ENCODE measurements around the gene CHD3. TPM values are rescaled to one million over a fixed set of nuclear protein-coding genes. Genes with fewer than 3 reads are reported as not detected.

CHD3 gene
- total and polyA plus RNA-seq, 3 donors from 2014 or later: 62.3 to 123 (median 111) TPM

- no peak overlapping the region for H3K4me3 ChIP-seq
- intact Hi-C loops (cut with DNase I; ENCODE audit: low total_unique reads): no loop called here
- no peak for DNase-seq
- H3K4me1 ChIP-seq: no peaks in the 10 kb centered on the region
- WGBS, 2 donors: 95 to 97% methylated on average over 9 of the region's 9 CpGs
- H3K27me3 ChIP-seq: no peaks in the 10 kb centered on the region
- H3K27ac ChIP-seq: no peak overlapping the region
- no peaks in the 10 kb centered on the region for H3K9me3 ChIP-seq
- no peak for TF ChIP-seq POLR2A (IDR thresholded peaks at IDR 0.05)
- no peak for TF ChIP-seq CTCF (IDR thresholded peaks at IDR 0.05)
- no peaks in the 10 kb centered on the region for H3K36me3 ChIP-seq (ENCODE audit: low read depth, missing control alignments)
Measured at GRCh38 chr17:7944326-7944725, 55.7 kb downstream of the CHD3 start.

GRCh38 chr17:7945651-7946050 lies 57.1 kb downstream of the CHD3 start:
- no peak overlapping the region for H3K4me3 ChIP-seq
- H3K27ac ChIP-seq: no peak overlapping the region
- DNase-seq: no peak
- H3K36me3 ChIP-seq (ENCODE audit: low read depth, missing control alignments): no peaks in the 10 kb centered on the region
- H3K4me1 ChIP-seq: no peaks in the 10 kb centered on the region
- H3K27me3 ChIP-seq: no peaks in the 10 kb centered on the region
- intact Hi-C loops (cut with DNase I; ENCODE audit: low total_unique reads): no loop called here
- TF ChIP-seq CTCF (IDR thresholded peaks at IDR 0.05): no peak
- no peak for TF ChIP-seq POLR2A (IDR thresholded peaks at IDR 0.05)
- 86 to 89% methylated on average over 7 of the region's 7 CpGs for WGBS, 2 donors
- no peaks in the 10 kb centered on the region for H3K9me3 ChIP-seq

GRCh38 chr17:7946441-7946840 lies 57.9 kb downstream of the CHD3 start:
- no peak for TF ChIP-seq CTCF (IDR thresholded peaks at IDR 0.05)
- no peak for TF ChIP-seq POLR2A (IDR thresholded peaks at IDR 0.05)
- intact Hi-C loops (cut with DNase I; ENCODE audit: low total_unique reads): no loop called here
- Histone ChIP-seq H3K36me3 (ENCODE audit: low read depth, missing control alignments) (no peaks in the 10 kb centered on the region), H3K4me3 (no peak overlapping the region), H3K9me3 (no peaks in the 10 kb centered on the region), H3K27me3 (no peaks in the 10 kb centered on the region), H3K4me1 (no peaks in the 10 kb centered on the region), H3K27ac (no peak overlapping the region)
- no peak for DNase-seq
- 67 to 75% methylated on average over 5 of the region's 5 CpGs for WGBS, 2 donors

GRCh38 chr17:7947651-7948050 lies 59.1 kb downstream of the CHD3 start:
- no peaks in the 10 kb centered on the region for H3K4me1 ChIP-seq
- no peaks in the 10 kb centered on the region for H3K36me3 ChIP-seq (ENCODE audit: low read depth, missing control alignments)
- WGBS, 2 donors: 71 to 72% methylated on average over 5 of the region's 5 CpGs
- H3K9me3 ChIP-seq: no peaks in the 10 kb centered on the region
- no peak for DNase-seq
- H3K27ac ChIP-seq: no peak overlapping the region
- TF ChIP-seq CTCF (IDR thresholded peaks at IDR 0.05): no peak
- no peak for TF ChIP-seq POLR2A (IDR thresholded peaks at IDR 0.05)
- intact Hi-C loops (cut with DNase I; ENCODE audit: low total_unique reads): no loop called here
- no peaks in the 10 kb centered on the region for H3K27me3 ChIP-seq
- H3K4me3 ChIP-seq: no peak overlapping the region

- Histone ChIP-seq H3K9me3 (no peaks in the 10 kb centered on the region), H3K27ac (no peak overlapping the region), H3K27me3 (no peaks in the 10 kb centered on the region), H3K36me3 (ENCODE audit: low read depth, missing control alignments) (no peaks in the 10 kb centered on the region), H3K4me3 (no peak overlapping the region), H3K4me1 (no peaks in the 10 kb centered on the region)
- no peak for TF ChIP-seq POLR2A (IDR thresholded peaks at IDR 0.05)
- no peak for TF ChIP-seq CTCF (IDR thresholded peaks at IDR 0.05)
- DNase-seq: no peak
- intact Hi-C loops (cut with DNase I; ENCODE audit: low total_unique reads): no loop called here
- 57 to 78% methylated on average over 3 of the region's 3 CpGs for WGBS, 2 donors
Measured at GRCh38 chr17:7950578-7950977, 62.0 kb downstream of the CHD3 start.
